ENCODE results near the gene WDR93. TPM values are rescaled to one million over a fixed set of nuclear protein-coding genes. Genes with fewer than 3 reads are reported as not detected.
"Not testable (repeated sequence)": the region's sequence is repeated elsewhere in the genome, so short reads cannot be mapped to it uniquely, and the experiment has no call there.

The WDR93 gene
- total and polyA plus RNA-seq, 10 donors = 0.09 to 0.11 TPM; not detected in 8

DNA sequence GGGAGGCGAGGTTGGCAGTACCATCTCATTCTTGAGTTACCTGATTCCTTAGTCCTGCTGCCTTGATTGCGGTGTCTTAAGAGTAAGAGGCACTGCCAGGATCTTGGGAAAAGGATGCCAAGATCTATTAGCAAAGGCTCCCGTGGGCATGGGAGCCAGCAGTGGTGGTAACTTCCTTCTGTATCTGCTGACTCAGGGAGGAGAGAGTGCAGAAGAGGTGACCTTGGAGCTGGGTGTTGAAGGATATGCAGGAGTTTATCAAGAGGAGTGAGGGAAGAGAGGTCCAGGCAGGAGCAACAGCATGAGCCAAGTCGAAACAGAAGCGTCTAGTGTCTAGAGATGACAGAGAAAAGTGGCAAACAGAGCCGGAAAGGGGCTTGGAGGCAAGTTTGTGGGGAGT is 90.0 kb downstream of the WDR93 start:
- peak; percentile 4 for DNase-seq
- Histone ChIP-seq H3K4me3 (no peak overlapping the region), H3K27me3 (replicated peaks in 1 of 7) (peaks cover 0 to 38% (median 11%) of the 10 kb centered on the region in 7 donors), H3K27ac (peak overlapping the region in 1 of 8 donors; percentile 48), H3K4me1 (peaks cover 0 to 54% (median 33%) of the 10 kb centered on the region in 6 donors), H3K36me3 (peaks cover 0 to 16% (median 0%) of the 10 kb centered on the region in 6 donors), H3K9me3 (no peaks in the 10 kb centered on the region)
- intact Hi-C loops (cut with DNase I; ENCODE audit: low total_unique reads) = no loop called here
- TF ChIP-seq, protein P1, sequence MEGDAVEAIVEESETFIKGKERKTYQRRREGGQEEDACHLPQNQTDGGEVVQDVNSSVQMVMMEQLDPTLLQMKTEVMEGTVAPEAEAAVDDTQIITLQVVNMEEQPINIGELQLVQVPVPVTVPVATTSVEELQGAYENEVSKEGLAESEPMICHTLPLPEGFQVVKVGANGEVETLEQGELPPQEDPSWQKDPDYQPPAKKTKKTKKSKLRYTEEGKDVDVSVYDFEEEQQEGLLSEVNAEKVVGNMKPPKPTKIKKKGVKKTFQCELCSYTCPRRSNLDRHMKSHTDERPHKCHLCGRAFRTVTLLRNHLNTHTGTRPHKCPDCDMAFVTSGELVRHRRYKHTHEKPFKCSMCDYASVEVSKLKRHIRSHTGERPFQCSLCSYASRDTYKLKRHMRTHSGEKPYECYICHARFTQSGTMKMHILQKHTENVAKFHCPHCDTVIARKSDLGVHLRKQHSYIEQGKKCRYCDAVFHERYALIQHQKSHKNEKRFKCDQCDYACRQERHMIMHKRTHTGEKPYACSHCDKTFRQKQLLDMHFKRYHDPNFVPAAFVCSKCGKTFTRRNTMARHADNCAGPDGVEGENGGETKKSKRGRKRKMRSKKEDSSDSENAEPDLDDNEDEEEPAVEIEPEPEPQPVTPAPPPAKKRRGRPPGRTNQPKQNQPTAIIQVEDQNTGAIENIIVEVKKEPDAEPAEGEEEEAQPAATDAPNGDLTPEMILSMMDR (IDR thresholded peaks at IDR 0.05 in 8 of 11, conservative IDR thresholded peaks at IDR 0.05 in 3 of 11) = no peak
- no peak for TF ChIP-seq POLR2A (IDR thresholded peaks at IDR 0.05)
- 61 to 76% (median 74%) methylated on average over 6 of the region's 6 CpGs for WGBS, 5 donors

DNA sequence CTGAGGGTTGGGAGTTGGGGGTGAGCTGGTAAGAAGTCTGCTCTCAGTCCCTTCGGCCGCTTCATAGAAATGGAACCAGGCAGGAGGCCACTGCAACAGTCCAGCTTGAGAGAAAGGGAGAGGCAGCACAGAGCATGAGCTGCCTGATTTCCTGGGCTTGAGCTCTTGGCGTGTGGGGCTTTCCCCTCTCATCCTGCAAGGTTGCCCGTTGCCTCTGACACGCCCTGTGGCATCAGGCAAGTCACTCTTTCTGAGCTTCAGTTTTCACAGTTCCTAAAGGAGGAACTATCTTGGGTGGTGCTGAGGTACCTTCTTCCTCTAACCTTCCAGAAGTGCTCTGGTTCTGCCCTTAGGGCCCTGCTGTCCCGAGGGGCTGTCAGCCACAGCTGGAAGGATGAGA is 90.4 kb downstream of the WDR93 start:
- 40 to 65% (median 52%) methylated on average over 6 of the region's 6 CpGs for WGBS, 5 donors
- TF ChIP-seq, protein P1 (IDR thresholded peaks at IDR 0.05 in 8 of 11, conservative IDR thresholded peaks at IDR 0.05 in 3 of 11) = no peak

DNA sequence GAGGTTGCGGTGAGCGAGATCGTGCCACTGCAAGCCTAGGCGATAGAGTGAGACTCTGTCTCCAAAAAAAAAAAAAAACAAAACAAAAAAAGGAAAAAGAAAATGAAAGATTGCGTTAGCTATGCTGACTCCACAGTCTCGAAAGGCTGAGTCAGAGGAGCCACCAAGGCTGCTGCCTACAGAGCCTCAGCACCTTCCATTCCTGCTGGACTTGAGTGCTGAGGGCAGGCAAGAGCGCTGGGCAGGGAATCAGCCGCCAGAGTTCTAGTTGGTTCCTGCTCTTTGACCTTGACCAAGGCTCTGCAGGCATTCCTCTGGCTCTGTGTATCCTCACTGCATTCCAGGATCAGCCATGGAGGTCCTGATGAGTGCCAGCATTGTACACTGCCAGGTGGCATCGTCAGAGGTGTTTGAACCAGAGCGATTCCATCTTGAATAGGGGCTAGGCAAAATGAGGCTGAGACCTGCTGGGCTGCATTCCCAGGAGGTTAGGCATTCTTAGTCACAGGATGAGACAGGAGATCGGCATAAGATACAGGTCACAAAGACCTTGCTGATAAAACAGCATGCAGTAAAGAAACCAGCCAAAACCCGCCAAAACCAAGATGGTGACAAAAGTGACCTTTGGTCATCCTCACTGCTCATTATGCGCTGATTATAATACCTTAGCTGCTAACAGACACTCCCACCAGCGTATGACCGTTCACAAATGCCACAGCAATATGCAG is 91.4 kb downstream of the WDR93 start:
- peak; percentile 48 for DNase-seq
- no peak overlapping the region for H3K4me3 ChIP-seq
- intact Hi-C loops (cut with DNase I; ENCODE audit: low total_unique reads) = no loop called here
- TF ChIP-seq, protein P1 (IDR thresholded peaks at IDR 0.05 in 8 of 11, conservative IDR thresholded peaks at IDR 0.05 in 3 of 11) = no peak
- H3K4me1 ChIP-seq = peaks cover 0 to 40% (median 19%) of the 10 kb centered on the region in 6 donors
- no peak overlapping the region for H3K27ac ChIP-seq
- no peaks in the 10 kb centered on the region for H3K9me3 ChIP-seq
- peaks cover 0 to 21% (median 0%) of the 10 kb centered on the region in 6 donors for H3K36me3 ChIP-seq
- WGBS, 5 donors = 65 to 77% (median 70%) methylated on average over 15 of the region's 15 CpGs
- peaks cover 0 to 24% (median 4%) of the 10 kb centered on the region in 7 donors for H3K27me3 ChIP-seq (replicated peaks in 1 of 7)

More for the DNA sequence above, 90.4 kb downstream of the WDR93 start:
- no peaks in the 10 kb centered on the region for H3K9me3 ChIP-seq
- peaks cover 0 to 34% (median 8%) of the 10 kb centered on the region in 7 donors for H3K27me3 ChIP-seq (replicated peaks in 1 of 7)
- intact Hi-C loops (cut with DNase I; ENCODE audit: low total_unique reads) = no loop called here
- H3K4me1 ChIP-seq = peaks cover 0 to 50% (median 29%) of the 10 kb centered on the region in 6 donors
- peaks cover 0 to 20% (median 0%) of the 10 kb centered on the region in 6 donors for H3K36me3 ChIP-seq
- H3K27ac ChIP-seq = peak overlapping the region in 3 of 8 donors; percentile 14 to 48 (median 32)
- no peak overlapping the region for H3K4me3 ChIP-seq
- DNase-seq = peak; percentile 74

DNA sequence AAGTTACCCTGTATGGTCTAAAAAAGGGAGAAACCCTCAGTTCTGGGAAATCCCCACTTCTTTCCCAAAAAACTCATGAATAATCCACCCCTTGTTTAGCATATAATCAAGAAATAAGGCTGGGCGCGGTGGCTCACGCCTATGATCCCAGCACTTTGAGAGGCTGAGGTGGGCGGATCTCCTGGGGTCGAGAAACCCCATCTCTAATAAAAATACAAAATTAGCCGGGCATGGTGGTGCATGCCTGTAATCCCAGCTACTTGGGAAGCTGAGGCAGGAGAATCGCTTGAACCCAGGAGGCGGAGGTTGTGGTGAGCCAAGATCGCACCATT is 92.0 kb downstream of the WDR93 start:
- WGBS, 5 donors = 83 to 93% (median 87%) methylated on average over 8 to 9 of the region's 9 CpGs
- Histone ChIP-seq H3K4me1 (peaks cover 0 to 36% (median 18%) of the 10 kb centered on the region in 6 donors), H3K27me3 (replicated peaks in 1 of 7) (peaks cover 0 to 18% (median 4%) of the 10 kb centered on the region in 7 donors), H3K36me3 (peaks cover 0 to 23% (median 0%) of the 10 kb centered on the region in 6 donors)
- H3K27ac ChIP-seq; H3K9me3 ChIP-seq; H3K4me3 ChIP-seq; intact Hi-C loops (cut with DNase I; ENCODE audit: low total_unique reads): not testable (repeated sequence)
- peak; percentile 47 for DNase-seq

All from spleen (tissue), 11 donors.